SJCRH30 (cell line): ENCODE results near the gene FA2H. TPM values are rescaled to one million over a fixed set of nuclear protein-coding genes. Genes with fewer than 3 reads are reported as not detected.

Experiments used
- DNase-seq, 2 experiments: peaks; one replicate each; pipeline ENCODE4 v3.0.0-alpha.2; 2015 to 2020
- H3K27ac ChIP-seq: fragments of 250-450 bp; sonication (Bioruptor Pico); 2 replicates; pipeline ENCODE4 v1.5.1; 2020; ENCODE audit warnings: mild to moderate bottlenecking, moderate library complexity
- H3K27me3 ChIP-seq: fragments of 250-450 bp; sonication (Bioruptor Pico); 2 replicates; pipeline ENCODE4 v1.5.1; 2020; ENCODE audit warnings: mild to moderate bottlenecking, moderate library complexity
- H3K36me3 ChIP-seq: fragments of 250-450 bp; sonication (Bioruptor Pico); 2 replicates; pipeline ENCODE4 v1.5.1; 2020; ENCODE audit warnings: mild to moderate bottlenecking, moderate library complexity
- H3K4me1 ChIP-seq: fragments of 250-450 bp; sonication (Bioruptor Pico); 2 replicates; pipeline ENCODE4 v1.5.1; 2020; ENCODE audit warnings: mild to moderate bottlenecking, moderate library complexity
- H3K4me3 ChIP-seq: fragments of 250-450 bp; sonication (Bioruptor Pico); 2 replicates; pipeline ENCODE4 v1.5.1; 2020; ENCODE audit warnings: mild to moderate bottlenecking, moderate library complexity
- H3K9me3 ChIP-seq: fragments of 250-450 bp; sonication (Bioruptor Pico); replicated peaks from 2 replicates; pipeline ENCODE4 v1.5.1; 2020; ENCODE audit warnings: mild to moderate bottlenecking, moderate library complexity
- total RNA-seq: library from RNA; depleted of rRNA; stranded (reverse); fragments of >200 nt; shearing (Covaris generic); gene quantifications from 2 replicates; pipeline ENCODE4 v1.2.3, GENCODE V29; 2014

FA2H gene
- total RNA-seq, 1 experiment from 2014 or later = not detected

- no peak overlapping the region for H3K4me3 ChIP-seq
- DNase-seq = no peak
- H3K4me1 ChIP-seq = no peaks in the 10 kb centered on the region
- H3K36me3 ChIP-seq = no peaks in the 10 kb centered on the region
- no peaks in the 10 kb centered on the region for H3K27me3 ChIP-seq
- no peak overlapping the region for H3K27ac ChIP-seq
- no peaks in the 10 kb centered on the region for H3K9me3 ChIP-seq
Observed at GRCh38 chr16:74759564-74759963, 15.1 kb downstream of the FA2H start.

GRCh38 chr16:74758801-74759200, 15.8 kb downstream of the FA2H start:
- no peak overlapping the region for H3K4me3 ChIP-seq
- no peaks in the 10 kb centered on the region for H3K36me3 ChIP-seq
- H3K9me3 ChIP-seq = no peaks in the 10 kb centered on the region
- DNase-seq = no peak
- H3K27me3 ChIP-seq = no peaks in the 10 kb centered on the region
- H3K27ac ChIP-seq = no peak overlapping the region
- H3K4me1 ChIP-seq = no peaks in the 10 kb centered on the region

- no peaks in the 10 kb centered on the region for H3K27me3 ChIP-seq
- H3K9me3 ChIP-seq = no peaks in the 10 kb centered on the region
- H3K4me1 ChIP-seq = no peaks in the 10 kb centered on the region
- H3K27ac ChIP-seq = no peak overlapping the region
- no peak for DNase-seq
- H3K36me3 ChIP-seq = no peaks in the 10 kb centered on the region
- no peak overlapping the region for H3K4me3 ChIP-seq
Observed at GRCh38 chr16:74757349-74757748, 17.3 kb downstream of the FA2H start.

- no peak overlapping the region for H3K4me3 ChIP-seq
- no peak overlapping the region for H3K27ac ChIP-seq
- H3K36me3 ChIP-seq = no peaks in the 10 kb centered on the region
- H3K27me3 ChIP-seq = no peaks in the 10 kb centered on the region
- no peaks in the 10 kb centered on the region for H3K4me1 ChIP-seq
- H3K9me3 ChIP-seq = no peaks in the 10 kb centered on the region
- DNase-seq = no peak
Observed at GRCh38 chr16:74756203-74756602, 18.4 kb downstream of the FA2H start.

GRCh38 chr16:74753180-74753579, 21.4 kb downstream of the FA2H start:
- H3K27me3 ChIP-seq = no peaks in the 10 kb centered on the region
- no peak overlapping the region for H3K27ac ChIP-seq
- no peaks in the 10 kb centered on the region for H3K9me3 ChIP-seq
- H3K4me1 ChIP-seq = peaks cover 4% of the 10 kb centered on the region; the same call in 1 of the 2 replicates
- H3K36me3 ChIP-seq = no peaks in the 10 kb centered on the region
- no peak for DNase-seq
- no peak overlapping the region for H3K4me3 ChIP-seq

- H3K4me3 ChIP-seq = no peak overlapping the region
- H3K27ac ChIP-seq = no peak overlapping the region
- H3K9me3 ChIP-seq = no peaks in the 10 kb centered on the region
- no peaks in the 10 kb centered on the region for H3K27me3 ChIP-seq
- peaks cover 4% of the 10 kb centered on the region; the same call in 1 of the 2 replicates for H3K4me1 ChIP-seq
- no peaks in the 10 kb centered on the region for H3K36me3 ChIP-seq
- DNase-seq = no peak
Observed at GRCh38 chr16:74752756-74753155, 21.9 kb downstream of the FA2H start.

GRCh38 chr16:74752258-74752657, 22.4 kb downstream of the FA2H start:
- no peak for DNase-seq
- Histone ChIP-seq H3K4me1 (peaks cover 4% of the 10 kb centered on the region; the same call in 1 of the 2 replicates), H3K36me3 (no peaks in the 10 kb centered on the region), H3K4me3 (no peak overlapping the region), H3K9me3 (no peaks in the 10 kb centered on the region), H3K27me3 (no peaks in the 10 kb centered on the region), H3K27ac (no peak overlapping the region)

- no peak for DNase-seq
- no peaks in the 10 kb centered on the region for H3K9me3 ChIP-seq
- peaks cover 4% of the 10 kb centered on the region; the same call in 1 of the 2 replicates for H3K4me1 ChIP-seq
- no peak overlapping the region for H3K4me3 ChIP-seq
- no peak overlapping the region for H3K27ac ChIP-seq
- no peaks in the 10 kb centered on the region for H3K27me3 ChIP-seq
- no peaks in the 10 kb centered on the region for H3K36me3 ChIP-seq
Observed at GRCh38 chr16:74751658-74752057, 23.0 kb downstream of the FA2H start.

GRCh38 chr16:74749291-74750055, 25.1 kb downstream of the FA2H start:
- H3K27ac ChIP-seq = no peak overlapping the region
- no peak overlapping the region for H3K4me3 ChIP-seq
- H3K36me3 ChIP-seq = no peaks in the 10 kb centered on the region
- no peaks in the 10 kb centered on the region for H3K27me3 ChIP-seq
- H3K9me3 ChIP-seq = no peaks in the 10 kb centered on the region
- H3K4me1 ChIP-seq = peaks cover 4% of the 10 kb centered on the region; the same call in 1 of the 2 replicates
- peak; percentile 9 to 25 for DNase-seq

GRCh38 chr16:74748616-74749026, 26.0 kb downstream of the FA2H start:
- Histone ChIP-seq H3K4me1 (peaks cover 4% of the 10 kb centered on the region; the same call in 1 of the 2 replicates), H3K36me3 (no peaks in the 10 kb centered on the region), H3K27me3 (no peaks in the 10 kb centered on the region), H3K4me3 (no peak overlapping the region), H3K27ac (no peak overlapping the region), H3K9me3 (no peaks in the 10 kb centered on the region)
- no peak for DNase-seq

- Histone ChIP-seq H3K36me3 (no peaks in the 10 kb centered on the region), H3K9me3 (no peaks in the 10 kb centered on the region), H3K27me3 (no peaks in the 10 kb centered on the region), H3K4me3 (no peak overlapping the region), H3K27ac (no peak overlapping the region), H3K4me1 (peaks cover 4% of the 10 kb centered on the region; the same call in 1 of the 2 replicates)
- no peak for DNase-seq
Observed at GRCh38 chr16:74747716-74748615, 26.7 kb downstream of the FA2H start.

GRCh38 chr16:74745926-74746325, 28.7 kb downstream of the FA2H start:
- Histone ChIP-seq H3K4me3 (no peak overlapping the region), H3K27ac (no peak overlapping the region), H3K36me3 (no peaks in the 10 kb centered on the region), H3K4me1 (peaks cover 4% of the 10 kb centered on the region; the same call in 1 of the 2 replicates), H3K27me3 (no peaks in the 10 kb centered on the region), H3K9me3 (no peaks in the 10 kb centered on the region)
- no peak for DNase-seq

GRCh38 chr16:74745109-74745615, 29.5 kb downstream of the FA2H start:
- no peaks in the 10 kb centered on the region for H3K27me3 ChIP-seq
- H3K4me1 ChIP-seq = peaks cover 4% of the 10 kb centered on the region; the same call in 1 of the 2 replicates
- no peak overlapping the region for H3K27ac ChIP-seq
- H3K36me3 ChIP-seq = no peaks in the 10 kb centered on the region
- H3K4me3 ChIP-seq = no peak overlapping the region
- DNase-seq = no peak
- H3K9me3 ChIP-seq = no peaks in the 10 kb centered on the region

- no peaks in the 10 kb centered on the region for H3K27me3 ChIP-seq
- DNase-seq = no peak
- H3K36me3 ChIP-seq = no peaks in the 10 kb centered on the region
- H3K4me1 ChIP-seq = peaks cover 2% of the 10 kb centered on the region; the same call in 1 of the 2 replicates
- no peak overlapping the region for H3K4me3 ChIP-seq
- H3K27ac ChIP-seq = no peak overlapping the region
- H3K9me3 ChIP-seq = no peaks in the 10 kb centered on the region
Observed at GRCh38 chr16:74744566-74744965, 30.1 kb downstream of the FA2H start.
